NB4 (cell line): ENCODE measurements around the gene ACOXL.

Source experiments
- CTCF ChIP-seq: IDR thresholded peaks from one replicate; pipeline ENCODE4 v1.5.1; 2012; ENCODE audit warnings: low read depth, low read length
- MYC ChIP-seq: IDR thresholded peaks from 2 replicates; pipeline ENCODE4 v1.6.1; 2011; ENCODE audit warnings: low read depth, low read length

- TF ChIP-seq CTCF (no peak), MYC (no peak)
These were observed 11.8 kb upstream of the ACOXL start for GRCh38 chr2:110720547-110720946.
